ENCODE results near the gene RAB8B. TPM values are rescaled to one million over a fixed set of nuclear protein-coding genes. Genes with fewer than 3 reads are reported as not detected.

RAB8B gene
- total and polyA plus RNA-seq, 9 of the 15 experiments (the other 6 are each of a cell fraction or from before 2014, with no cell fraction given), result 7.8 to 32.1 (median 24.2) TPM

- TF ChIP-seq TOE1 (IDR thresholded peaks at IDR 0.05; ENCODE audit: borderline replicate concordance) (peak; percentile 66), TOE1 (CRISPR knock-in tag; IDR thresholded peaks at IDR 0.05; ENCODE audit: borderline replicate concordance, low read depth) (no peak), TAF15 (IDR thresholded peaks at IDR 0.05; ENCODE audit: low read depth, low read length) (no peak), PRDM10 (IDR thresholded peaks at IDR 0.05; ENCODE audit: partially characterized antibody) (peak; percentile 13), SIX5 (IDR thresholded peaks at IDR 0.05; ENCODE audit: borderline replicate concordance in 1 of 2, insufficient read depth in 1 of 2, low read depth in 1 of 2, low read length in 2 of 2) (no peak), SPI1 (IDR thresholded peaks at IDR 0.05; ENCODE audit: borderline replicate concordance, low read depth, low read length) (peak; percentile 13; the same call in 1 of the 2 replicates), MTA3 (IDR thresholded peaks at IDR 0.05; ENCODE audit: borderline replicate concordance) (peak; percentile 26; the same call in 1 of the 2 replicates), DLX4 (CRISPR knock-in tag; IDR thresholded peaks at IDR 0.05) (no peak), HMBOX1 (IDR thresholded peaks at IDR 0.05) (0 out of 2 replicates have a peak, but pooled peaks have one; percentile 40), ASH1L (IDR thresholded peaks at IDR 0.05; ENCODE audit: borderline replicate concordance, low read depth, partially characterized antibody) (peak; percentile 39), RERE (CRISPR knock-in tag; IDR thresholded peaks at IDR 0.05; ENCODE audit: borderline replicate concordance) (no peak)
Observed at GRCh38 chr15:63189941-63190768, 749 bp downstream of the RAB8B start (continued).
